Sciatic nerve (tissue), 2 donors: Measurements from ENCODE around the gene FARS2. TPM values are rescaled to one million over a fixed set of nuclear protein-coding genes. Genes with fewer than 3 reads are reported as not detected.

Source experiments
- ATAC-seq: fragments of 200-7000 bp; cut with Tn5 transposase; one replicate; pipeline ENCODE4 v1.9.1; 2020; ENCODE audit warnings: mild to moderate bottlenecking, moderate library complexity
- DNase-seq: peaks from one replicate; pipeline ENCODE4 v3.0.0-alpha.2; 2020; ENCODE audit warnings: low spot score
- intact Hi-C: fragments of 100-400 bp; cut with DNase I; formaldehyde crosslinking; loops from one replicate; pipeline ENCODE4 v1.14.2; 2022
- total RNA-seq: library from RNA; stranded (reverse); fragmentation: NEBNext Ultra II Directional; extraction: Animal tissue kit (Norgen Biotek cat#: 25700); gene quantifications from one replicate; pipeline ENCODE4 v1.2.1, GENCODE V29; 2021
- donor health status: DM: no; HTN: no; CAD: no.
- donor health status: DM: no; HTN: no; CAD: no.

FARS2 gene
- total RNA-seq, 1 donor from 2014 or later, result 17.8 TPM

DNA sequence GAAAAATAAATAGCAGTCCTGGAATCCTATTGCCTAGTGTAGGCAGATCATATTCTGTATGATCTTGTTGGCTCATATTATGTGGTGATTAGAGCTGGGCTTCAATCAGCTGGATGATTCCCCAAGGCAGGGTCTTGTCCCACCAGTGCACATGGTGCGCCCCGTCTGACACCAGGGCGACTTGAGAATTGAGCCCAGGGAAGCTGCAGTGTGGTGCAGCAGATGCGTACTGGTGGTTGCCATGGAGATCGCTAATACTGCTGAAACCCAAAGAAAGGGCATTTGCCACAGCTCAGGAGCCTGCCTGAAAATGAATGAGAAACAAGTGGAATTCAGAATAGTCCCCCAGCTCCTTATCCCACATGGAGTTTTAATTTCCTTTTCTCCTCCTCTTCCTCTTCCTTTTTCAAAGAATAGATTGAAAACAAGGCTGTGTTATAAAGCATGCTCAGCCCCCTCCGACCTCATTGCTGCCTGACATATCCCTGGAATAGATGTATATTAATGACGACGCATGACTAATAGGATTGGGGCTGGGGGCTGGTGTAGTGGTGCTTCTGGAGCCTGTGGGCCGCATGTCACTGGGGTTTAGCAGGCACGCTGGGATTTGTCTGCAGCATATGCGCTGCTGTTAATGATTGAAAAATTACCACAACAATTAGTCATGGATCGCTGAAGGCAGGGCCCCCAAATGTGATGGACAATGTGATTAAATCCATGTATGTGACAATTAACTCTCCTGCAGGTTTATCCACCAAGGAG is 210.5 kb downstream of the FARS2 start:
- intact Hi-C loops, result no loop called here
- ATAC-seq (no peak), DNase-seq (no peak)

DNA sequence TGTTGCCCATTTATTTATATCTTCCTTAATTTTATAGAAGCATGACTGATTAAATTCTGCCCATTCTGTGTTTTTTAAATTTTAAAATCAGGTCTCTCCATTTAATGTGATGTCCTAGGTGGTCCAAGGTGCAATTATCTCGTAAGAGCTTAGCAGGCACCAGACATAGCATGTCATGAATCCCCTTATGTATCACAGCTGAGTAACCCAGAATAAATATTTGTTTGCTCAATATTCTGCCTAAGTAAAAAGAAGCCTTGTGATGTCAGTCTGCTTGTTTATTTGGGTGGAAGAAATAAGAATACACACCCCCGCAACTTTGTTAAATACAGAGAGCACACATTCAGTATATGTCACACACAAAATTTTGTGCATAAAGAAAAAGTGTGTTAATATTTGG is 211.3 kb downstream of the FARS2 start:
- DNase-seq, result no peak
- no peak for ATAC-seq
- intact Hi-C loops, result no loop called here

DNA sequence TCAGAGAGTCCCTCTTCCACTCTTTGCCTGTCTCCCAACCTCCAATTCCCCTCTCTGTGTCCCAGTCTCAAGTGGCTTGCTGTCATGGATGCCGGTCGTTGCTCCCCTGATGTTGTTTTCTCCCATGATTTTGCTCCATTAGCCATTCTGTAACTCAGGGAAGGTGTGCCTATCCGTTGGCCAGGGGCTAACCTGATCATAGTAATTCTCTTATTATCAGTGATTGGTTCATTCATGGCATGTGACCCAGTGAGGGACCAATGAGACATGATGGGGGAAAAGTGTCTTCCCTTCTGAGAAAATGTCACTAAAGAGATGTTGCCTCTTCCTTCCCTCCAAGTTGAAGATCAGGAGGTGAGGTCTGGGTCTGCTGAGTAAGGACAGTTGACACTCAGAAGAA is 214.5 kb downstream of the FARS2 start:
- intact Hi-C loops, result no loop called here
- DNase-seq (no peak), ATAC-seq (no peak)

- no peak for DNase-seq
These were observed 217.1 kb downstream of the FARS2 start for GRCh38 chr6:5478380-5478779.

DNA sequence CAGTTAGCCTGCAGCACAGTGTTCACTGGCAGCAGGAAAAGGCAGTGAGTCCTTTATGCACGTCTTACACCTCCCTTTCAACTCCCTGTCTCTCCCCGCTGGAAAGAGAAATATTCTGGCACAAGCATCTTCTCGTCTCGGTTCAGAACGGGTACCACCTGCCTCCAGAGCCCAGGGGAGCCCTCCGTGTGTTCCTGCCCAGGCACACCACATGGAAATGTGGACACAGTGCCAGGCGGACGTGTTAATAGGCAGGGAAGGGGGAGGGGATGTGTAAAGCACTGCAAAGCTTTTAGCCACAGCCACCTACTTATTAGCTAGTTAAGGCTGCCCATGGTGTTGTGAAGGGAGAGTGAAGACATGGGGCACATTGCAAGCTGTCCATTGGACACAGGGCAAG is 219.7 kb downstream of the FARS2 start:
- no peak for DNase-seq
- intact Hi-C loops, result no loop called here
- ATAC-seq, result no peak

More at GRCh38 chr6:5478380-5478779, 217.1 kb downstream of the FARS2 start:
- ATAC-seq, result no peak
- intact Hi-C loops, result no loop called here

GRCh38 chr6:5481750-5482149 is 220.4 kb downstream of the FARS2 start:
- intact Hi-C loops, result no loop called here
- DNase-seq (no peak), ATAC-seq (no peak)

GRCh38 chr6:5482619-5483018 is 221.3 kb downstream of the FARS2 start:
- intact Hi-C loops, result no loop called here
- ATAC-seq, result no peak

DNA sequence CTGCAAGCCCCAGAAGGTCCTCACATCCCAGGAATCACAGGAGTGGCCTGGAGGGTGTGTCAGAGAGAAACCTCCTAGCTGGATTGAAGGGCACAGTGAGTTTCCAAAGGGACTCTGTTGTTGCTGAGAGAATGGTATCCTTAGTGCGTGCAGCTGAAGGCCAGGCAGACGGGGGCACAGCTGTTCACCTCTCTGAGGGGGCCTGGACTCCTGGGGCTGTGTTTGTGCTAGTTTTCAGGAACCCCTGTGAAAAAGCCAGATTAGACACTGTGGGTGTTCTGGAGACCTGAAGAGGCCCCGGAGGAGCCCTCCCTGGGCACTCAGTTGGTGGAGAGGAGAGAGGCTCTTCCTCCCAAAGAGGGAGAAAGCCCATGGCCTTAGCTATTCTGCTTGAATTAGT is 223.4 kb downstream of the FARS2 start:
- ATAC-seq, result no peak
- intact Hi-C loops, result no loop called here
- DNase-seq, result no peak

More at GRCh38 chr6:5482619-5483018, 221.3 kb downstream of the FARS2 start:
- no peak for DNase-seq

GRCh38 chr6:5486214-5486613 is 224.9 kb downstream of the FARS2 start:
- ATAC-seq, result no peak
- DNase-seq, result no peak
- intact Hi-C loops, result no loop called here

DNA sequence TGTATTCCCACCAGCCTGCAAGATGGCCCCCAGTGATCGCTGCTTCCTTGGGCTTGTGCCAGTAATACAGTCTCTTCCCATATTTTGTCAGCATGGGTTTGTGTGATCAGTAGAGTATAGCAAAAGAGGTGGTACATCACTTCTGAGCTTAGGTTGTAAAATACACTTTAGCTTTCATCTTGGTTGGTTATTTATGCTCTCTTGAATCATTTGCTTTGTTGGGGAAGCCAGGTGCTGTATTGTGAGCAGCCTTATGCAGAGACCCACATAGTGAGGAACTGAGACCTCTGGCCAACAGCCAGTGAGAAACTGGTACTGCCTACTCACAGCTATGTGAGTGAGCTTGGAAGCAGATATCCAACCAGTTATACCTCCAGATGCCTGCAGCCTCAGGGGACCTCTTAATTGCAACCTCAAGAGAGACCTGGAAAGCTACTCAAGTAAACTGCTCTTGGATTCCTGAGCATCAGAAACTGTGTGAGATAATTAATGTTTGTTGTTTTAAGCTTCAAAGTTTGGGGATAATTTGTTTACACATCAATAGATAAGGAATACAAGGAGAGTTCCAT is 229.3 kb downstream of the FARS2 start:
- intact Hi-C loops, result no loop called here
- ATAC-seq, result no peak

DNA sequence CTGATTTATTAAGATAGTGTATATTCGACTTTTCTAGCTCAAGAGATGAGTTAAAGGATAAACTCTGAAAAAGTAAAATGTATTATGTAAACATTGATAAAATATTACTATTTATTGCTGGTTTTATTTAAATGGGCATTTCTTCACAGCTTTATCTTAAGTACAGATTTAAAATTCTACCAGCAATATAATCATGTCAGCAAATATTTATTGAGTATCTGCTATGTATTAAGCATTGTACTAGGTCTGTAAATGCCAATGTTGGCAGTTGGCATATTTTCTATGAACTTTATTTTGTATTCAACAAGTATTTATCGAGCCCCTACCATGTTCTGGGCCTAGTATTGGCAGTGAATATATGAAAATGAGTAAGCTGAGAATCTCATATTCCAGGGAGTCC is 231.0 kb downstream of the FARS2 start:
- ATAC-seq, result no peak
- intact Hi-C loops, result no loop called here
- no peak for DNase-seq

More for the DNA sequence above, 229.3 kb downstream of the FARS2 start:
- no peak for DNase-seq

- DNase-seq, result no peak
- no peak for ATAC-seq
- intact Hi-C loops, result no loop called here
These were observed 232.5 kb downstream of the FARS2 start for GRCh38 chr6:5493806-5494205.

DNA sequence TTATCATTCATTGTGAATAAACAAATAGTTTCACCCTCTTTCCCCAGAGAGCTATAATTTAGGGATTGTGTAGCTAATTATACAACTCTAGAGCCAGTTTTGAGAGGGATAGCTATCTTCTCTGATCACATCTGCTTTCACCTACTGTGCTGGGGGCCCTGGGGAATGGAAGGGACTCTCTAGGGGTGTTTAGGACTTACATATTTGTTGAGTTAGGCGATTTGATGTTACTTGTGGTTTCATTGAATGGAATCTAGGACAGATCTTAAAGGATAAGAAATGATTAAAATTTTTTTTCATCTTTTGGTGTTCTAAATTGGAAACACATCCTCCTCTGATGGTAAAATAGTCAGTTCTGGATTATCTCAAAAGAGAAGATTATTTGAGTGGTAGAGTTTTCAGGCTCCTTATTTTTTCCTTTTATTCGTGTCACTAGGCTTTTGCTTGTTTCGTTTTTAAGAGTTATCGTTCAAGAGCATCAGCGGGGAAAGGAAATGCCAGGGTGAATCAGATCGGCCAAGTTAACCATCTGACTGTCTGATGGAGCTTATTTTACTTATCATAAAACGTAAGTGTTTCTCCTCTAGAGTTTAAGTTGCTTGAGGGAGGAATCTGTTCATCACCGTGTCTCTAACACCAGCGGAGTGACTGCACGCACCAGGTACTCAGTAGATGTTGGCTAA is 236.7 kb downstream of the FARS2 start:
- DNase-seq (no peak), ATAC-seq (no peak)
- intact Hi-C loops, result no loop called here

- DNase-seq (no peak), ATAC-seq (no peak)
- intact Hi-C loops, result no loop called here
These were observed 237.2 kb downstream of the FARS2 start for GRCh38 chr6:5498579-5498899.

GRCh38 chr6:5499644-5500306 is 238.5 kb downstream of the FARS2 start:
- intact Hi-C loops, result no loop called here
- DNase-seq (no peak), ATAC-seq (no peak)

DNA sequence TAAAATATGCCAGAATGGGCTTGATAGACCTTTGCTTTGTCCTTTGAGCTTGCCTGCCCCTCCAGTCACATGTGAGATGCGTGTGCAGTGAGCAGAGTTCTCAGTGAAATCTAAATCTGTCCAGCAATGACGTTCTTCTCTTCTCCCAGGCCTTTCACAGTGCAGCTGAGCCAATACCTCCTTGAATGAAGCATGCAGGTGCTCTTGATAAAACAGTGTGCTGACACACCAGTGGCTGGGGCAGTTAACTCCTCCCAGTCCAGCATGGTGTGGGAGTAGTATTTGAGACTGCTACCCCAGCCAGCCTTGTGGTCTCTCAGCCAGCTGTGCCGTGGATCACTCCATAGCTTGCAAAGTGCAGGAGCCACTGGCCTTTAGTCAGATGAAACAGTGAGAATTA is 240.5 kb downstream of the FARS2 start:
- intact Hi-C loops, result no loop called here
- DNase-seq (no peak), ATAC-seq (no peak)

- DNase-seq, result no peak
- intact Hi-C loops, result no loop called here
- no peak for ATAC-seq
These were observed 242.8 kb downstream of the FARS2 start for GRCh38 chr6:5504078-5504477.

DNA sequence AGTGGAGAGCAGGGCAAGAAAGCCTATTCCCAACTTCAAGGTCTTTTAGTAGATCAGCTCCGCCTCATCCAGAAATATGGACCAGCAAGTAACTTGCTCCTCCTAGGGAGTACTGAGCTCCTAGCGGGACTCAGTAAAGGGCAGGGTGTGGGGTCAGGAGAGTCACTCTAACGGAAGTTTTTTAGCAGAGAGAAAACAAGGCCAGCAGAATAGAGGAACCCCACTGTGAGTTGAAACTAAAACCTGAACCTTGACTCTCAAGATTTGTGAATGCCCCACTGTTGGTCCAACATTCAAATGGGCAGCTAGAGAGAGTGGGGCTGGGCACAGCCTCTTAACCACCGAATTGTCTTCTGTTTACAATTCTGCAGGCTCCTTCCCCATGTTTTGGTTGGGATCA is 244.8 kb downstream of the FARS2 start:
- no peak for DNase-seq
- intact Hi-C loops, result no loop called here
- ATAC-seq, result no peak

DNA sequence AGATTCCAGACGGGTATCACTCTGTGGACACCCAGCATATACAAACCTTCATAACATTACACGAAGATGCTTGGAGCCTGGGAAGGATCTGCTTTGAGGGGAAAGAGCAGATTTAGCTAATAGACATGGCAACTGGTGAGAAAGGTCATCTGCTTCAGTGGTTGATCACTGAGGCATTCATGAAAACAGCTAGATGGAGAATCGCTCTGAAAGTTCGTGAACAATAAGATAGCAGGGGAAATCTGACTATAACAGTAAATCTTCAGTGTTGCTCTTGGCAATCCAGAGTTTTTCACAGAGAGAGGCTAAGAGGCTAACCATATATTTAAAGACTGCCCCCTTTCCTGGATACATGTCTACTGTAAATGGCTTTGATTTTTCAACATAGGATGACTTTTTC is 245.3 kb downstream of the FARS2 start:
- DNase-seq (no peak), ATAC-seq (no peak)
- intact Hi-C loops, result no loop called here

DNA sequence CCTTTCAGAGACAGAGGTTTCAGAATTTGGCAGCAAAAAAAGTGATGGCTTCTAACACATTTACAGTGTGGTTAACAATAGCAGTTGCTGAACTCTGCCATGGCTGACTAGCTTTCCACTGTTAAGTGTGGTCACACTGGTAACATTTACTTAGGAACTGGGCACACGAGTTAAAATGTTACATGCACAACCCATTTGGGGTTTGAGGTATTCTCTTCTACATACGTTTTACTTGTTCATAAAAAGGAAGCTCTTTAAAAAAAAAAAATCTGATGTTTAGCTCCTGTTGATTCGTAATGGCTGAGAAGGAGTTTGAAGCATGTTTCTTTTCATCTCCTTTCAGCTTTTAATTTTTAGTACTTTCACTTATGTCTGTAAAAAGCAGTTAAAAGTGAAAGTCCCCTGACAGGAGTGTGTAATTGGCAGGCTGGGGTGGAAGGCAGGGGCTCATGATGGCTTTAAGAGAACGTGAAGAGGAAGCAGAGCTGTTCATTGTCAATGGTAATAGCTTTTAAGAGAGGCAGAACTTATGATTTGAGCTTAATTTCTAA is 245.9 kb downstream of the FARS2 start:
- DNase-seq, result no peak
- intact Hi-C loops, result no loop called here
- no peak for ATAC-seq
